ENCODE measurements around the gene ELMO3. TPM values are rescaled to one million over a fixed set of nuclear protein-coding genes. Genes with fewer than 3 reads are reported as not detected.

ELMO3 gene, protein sequence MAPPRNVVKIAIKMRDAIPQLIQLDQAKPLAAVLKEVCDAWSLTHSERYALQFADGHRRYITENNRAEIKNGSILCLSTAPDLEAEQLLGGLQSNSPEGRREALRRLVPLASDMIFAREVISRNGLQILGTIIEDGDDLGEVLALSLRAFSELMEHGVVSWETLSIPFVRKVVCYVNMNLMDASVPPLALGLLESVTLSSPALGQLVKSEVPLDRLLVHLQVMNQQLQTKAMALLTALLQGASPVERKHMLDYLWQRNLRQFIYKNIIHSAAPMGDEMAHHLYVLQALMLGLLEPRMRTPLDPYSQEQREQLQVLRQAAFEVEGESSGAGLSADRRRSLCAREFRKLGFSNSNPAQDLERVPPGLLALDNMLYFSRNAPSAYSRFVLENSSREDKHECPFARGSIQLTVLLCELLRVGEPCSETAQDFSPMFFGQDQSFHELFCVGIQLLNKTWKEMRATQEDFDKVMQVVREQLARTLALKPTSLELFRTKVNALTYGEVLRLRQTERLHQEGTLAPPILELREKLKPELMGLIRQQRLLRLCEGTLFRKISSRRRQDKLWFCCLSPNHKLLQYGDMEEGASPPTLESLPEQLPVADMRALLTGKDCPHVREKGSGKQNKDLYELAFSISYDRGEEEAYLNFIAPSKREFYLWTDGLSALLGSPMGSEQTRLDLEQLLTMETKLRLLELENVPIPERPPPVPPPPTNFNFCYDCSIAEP
- 10 to 100 TPM in 1 of 5 donors, 1 to 10 TPM in 4; 4.6 to 11.0 (median 6.3) TPM for polyA plus RNA-seq (ENCODE audit: insufficient read depth in 1 of 5, insufficient read length in 5 of 5, low replicate concordance in 1 of 5)
- long read RNA-seq, donor 1, partial matches to known transcripts = 0 of 1 reads
- long read RNA-seq, donor 1, other reads (novel, unspliced or antisense) = 0 of 1 reads
- long read RNA-seq, donor 2 = 0 reads
- long read RNA-seq, donor 3, partial matches to known transcripts = 0 of 1 reads
- long read RNA-seq, donor 3, other reads (novel, unspliced or antisense) = 0 of 1 reads
- long read RNA-seq, donor 4, partial matches to known transcripts = 0 of 2 reads
- long read RNA-seq, donor 4, other reads (novel, unspliced or antisense) = 0 of 2 reads
- long read RNA-seq, donor 5, partial matches to known transcripts = 0 of 1 reads
- long read RNA-seq, donor 5, other reads (novel, unspliced or antisense) = 0 of 1 reads
- long read RNA-seq, donor 6, partial matches to known transcripts = 5 of 7 reads
- long read RNA-seq, donor 6, other reads (novel, unspliced or antisense) = 0 of 7 reads
- long read RNA-seq, donor 7, partial matches to known transcripts = 0 of 4 reads
- long read RNA-seq, donor 7, other reads (novel, unspliced or antisense) = 0 of 4 reads
- long read RNA-seq, donor 8, partial matches to known transcripts = 0 of 1 reads
- long read RNA-seq, donor 8, other reads (novel, unspliced or antisense) = 0 of 1 reads

DNA sequence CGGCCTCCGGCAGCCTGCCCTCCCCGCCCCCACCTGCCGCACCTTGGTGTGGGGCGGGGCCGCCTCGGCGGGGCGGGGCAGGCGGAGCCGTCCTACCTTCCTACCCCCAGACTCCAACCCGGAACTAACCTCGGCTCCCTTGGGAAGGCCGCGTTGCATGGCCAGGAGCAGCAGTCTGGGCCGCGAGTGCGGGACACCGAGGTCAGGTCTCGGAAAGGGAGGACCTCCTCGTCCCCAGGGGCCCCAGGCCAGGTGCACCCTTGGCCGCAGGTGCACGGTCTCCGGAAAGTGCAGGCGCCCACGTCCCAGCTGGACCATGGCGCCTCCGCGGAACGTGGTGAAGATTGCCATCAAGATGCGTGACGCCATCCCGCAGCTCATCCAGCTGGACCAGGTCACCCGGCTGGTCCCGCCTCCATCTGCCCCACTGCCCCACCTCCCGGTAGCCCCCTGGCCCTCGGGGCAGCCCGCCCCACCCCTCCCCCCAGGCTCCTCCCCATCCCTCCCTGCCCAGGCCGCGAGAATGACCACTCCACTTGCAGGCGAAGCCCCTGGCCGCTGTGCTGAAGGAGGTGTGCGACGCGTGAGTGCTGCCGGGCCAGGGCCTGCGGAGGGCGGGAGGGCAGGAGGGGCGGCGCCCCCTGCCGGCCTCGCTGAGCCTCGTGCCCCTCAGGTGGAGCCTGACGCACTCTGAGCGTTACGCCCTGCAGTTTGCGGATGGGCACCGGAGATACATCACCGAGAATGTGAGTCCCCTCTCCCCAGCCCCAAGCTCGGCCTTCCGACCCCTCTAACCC is at the start of gene ELMO3:
Gene ELMO3, plus strand, starts transcription at position 121 of the 797 bp plus-strand sequence. Its CDS starts 196 bp downstream, at position 317.
- no peak for DNase-seq

DNA sequence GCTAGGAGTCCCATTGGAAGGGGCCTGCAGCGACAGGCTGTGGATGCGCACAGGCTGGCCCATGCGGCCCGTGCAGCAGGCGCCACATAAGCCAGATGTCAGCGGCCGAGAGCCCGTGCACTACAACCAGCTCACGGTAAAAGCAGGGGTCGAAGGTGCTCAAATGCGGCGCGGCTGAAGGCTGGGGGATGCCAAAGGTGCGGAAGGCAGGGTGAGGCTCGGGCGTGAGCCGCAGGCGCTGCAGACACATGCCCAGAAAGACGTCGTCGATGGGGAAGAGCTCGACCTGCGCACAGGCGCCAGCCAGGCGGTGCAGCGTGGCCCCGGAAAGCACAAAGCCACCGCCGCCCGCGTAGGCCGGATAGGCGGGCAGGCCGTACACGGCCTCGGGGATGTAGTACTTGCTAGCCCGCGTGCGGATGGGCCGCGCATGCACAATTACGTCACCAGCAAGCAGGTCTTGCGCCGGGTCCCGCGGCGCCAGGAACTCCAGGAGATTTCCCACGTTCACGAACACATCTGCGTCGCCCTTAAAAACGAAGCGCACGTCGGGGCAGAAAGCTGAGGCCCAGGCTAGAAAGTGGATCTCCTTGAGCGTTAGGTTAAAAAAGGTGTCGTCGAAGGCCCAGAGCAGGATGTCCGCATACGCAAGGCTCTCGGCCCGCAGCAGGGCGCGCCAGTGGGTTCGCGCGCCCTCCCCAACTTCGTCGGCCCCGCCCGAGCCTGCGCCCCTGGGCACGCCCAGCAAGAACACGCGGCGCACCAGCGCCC is 49.5 kb upstream of the ELMO3 start:
- no peak for DNase-seq

DNA sequence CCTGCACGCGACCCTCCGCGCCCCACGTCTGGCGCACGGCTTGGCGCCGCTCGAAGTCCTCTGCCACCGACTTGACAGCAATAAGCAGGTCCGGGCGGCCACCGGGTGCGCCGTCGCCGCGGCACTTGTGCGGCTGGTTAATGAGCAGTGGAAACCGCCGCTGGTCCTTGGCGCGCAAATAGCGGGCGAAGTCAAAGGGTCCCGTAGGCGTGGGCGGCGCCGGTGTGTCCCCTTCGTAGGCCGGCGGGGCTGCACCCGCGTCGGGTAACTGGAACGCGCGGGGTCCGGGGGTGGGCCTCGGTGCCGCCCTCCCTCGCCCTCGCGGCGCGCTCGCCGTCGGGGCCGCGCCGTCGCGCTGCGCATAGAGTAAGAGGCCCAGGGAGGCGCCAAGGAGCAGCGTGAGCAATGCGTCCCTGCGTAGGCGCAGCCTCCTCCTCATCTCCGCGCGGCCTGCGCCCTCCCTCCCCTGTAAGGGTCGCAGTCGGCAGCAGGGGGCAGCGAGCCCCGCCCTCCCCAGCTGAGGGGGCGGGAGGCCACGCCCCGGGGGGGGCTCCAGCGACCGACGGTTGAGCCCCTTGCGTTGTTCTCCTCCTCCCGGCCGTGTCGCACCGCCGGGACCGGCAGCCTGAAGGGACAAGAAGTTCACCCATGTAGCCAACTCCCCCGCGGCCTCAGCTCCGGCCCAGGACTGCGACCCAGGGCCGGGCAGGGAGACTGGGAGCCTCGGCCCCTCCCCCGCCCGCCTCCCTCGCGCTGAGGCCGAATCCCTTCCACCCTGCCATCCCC is 48.7 kb upstream of the ELMO3 start:
- peak; percentile 83 to 84 for DNase-seq

DNA sequence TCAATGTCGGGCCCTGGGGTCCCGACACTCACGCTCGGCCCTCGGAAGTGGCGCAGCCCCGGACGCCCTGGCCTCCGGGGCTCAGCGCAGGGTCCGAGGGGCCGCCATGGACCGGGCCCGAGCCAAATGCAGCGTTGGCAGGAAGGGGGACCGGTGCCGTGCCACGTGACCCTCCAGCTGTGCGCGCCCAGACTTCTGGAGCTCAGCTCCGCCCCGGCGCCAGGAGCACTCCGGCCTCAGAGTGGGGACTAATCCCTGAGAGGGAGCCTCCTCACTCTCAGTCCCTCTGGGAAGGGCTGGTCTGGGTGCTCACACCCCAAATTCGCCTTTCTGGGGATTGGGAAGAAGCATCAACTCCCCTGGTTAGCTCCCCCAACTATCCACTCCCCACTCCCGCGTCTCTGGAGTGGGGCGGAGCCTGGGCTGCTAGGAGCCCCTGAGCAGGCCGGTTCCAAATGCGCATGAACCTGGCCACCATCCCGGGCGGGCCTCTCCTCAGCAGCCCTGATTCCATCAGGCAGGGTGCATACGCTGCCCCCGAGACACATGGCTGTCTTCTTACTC is 48.0 kb upstream of the ELMO3 start, which contains the start of gene B3GNT9:
Gene B3GNT9, minus strand, starts transcription at position 166 of the 564 bp plus-strand sequence. CDS start 513 bp downstream, outside the sequence.
- peak; percentile 89 to 90 for DNase-seq

DNA sequence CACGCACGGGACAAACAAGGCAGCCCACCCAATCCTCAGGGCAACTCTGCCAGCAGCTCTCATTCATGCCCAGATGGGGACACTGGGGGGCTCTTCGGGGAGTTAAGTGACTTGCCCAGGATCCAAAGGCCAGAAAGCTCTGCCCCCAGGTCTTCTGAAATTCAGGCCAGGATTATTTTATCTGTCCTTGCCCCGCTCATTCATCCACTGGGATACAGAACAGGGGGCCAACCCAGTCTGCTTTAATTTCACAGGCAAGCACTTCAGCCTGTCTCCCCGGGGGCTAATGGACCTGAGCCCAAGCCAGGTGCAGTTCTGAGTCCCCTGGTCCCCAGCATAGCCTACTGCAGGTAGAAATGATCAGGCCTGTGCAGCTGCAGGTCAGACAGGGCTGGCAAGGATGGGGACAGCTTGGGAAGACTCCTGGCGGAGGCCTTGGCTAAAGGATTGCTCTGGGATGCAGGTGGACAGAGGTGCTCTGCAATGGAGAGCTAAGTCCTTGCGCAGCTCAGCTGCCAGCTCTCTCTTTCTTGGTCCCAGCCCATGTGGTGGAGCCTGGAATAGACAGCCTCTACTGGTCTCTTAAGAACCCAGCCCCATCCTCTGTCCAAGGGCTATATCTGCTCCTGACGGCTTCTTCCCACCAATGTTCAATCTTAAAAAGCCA is 47.4 kb upstream of the ELMO3 start:
- DNase-seq = no peak

DNA sequence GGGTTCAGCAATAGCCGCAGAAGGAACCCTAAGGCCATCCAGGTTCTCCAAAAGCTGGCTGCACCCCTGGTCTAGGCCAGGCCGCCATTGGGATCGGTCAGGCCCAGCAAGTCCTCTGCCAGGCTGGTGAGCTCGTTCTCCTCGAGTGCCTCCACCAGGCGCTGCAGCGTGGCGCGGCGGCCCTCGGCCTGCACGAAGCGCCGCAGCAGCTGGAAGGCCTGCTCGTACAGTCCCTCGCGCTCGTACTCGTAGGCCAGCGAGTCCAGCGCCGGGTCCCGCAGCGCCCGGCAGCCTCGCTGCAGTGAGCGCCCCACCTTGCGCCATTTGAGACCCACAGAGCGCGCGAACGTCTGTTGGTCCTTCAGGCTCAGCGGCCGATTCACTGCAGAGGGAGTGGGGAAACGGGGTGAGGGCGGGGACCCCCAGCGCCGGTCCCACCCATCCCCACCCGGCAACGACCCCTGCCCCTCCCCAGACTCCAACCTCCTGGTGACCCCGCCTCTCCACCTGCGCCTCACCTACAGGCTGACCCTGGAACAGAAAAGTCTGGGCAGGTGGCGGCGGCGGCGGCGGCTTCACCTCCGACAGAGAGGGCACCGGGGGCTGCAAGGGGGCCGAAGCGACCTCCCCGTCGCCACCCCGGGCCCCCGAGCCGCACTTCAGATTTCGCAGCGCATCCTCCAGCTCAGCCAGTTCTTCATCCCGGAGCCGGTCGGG is 44.2 kb upstream of the ELMO3 start:
- no peak for DNase-seq

DNA sequence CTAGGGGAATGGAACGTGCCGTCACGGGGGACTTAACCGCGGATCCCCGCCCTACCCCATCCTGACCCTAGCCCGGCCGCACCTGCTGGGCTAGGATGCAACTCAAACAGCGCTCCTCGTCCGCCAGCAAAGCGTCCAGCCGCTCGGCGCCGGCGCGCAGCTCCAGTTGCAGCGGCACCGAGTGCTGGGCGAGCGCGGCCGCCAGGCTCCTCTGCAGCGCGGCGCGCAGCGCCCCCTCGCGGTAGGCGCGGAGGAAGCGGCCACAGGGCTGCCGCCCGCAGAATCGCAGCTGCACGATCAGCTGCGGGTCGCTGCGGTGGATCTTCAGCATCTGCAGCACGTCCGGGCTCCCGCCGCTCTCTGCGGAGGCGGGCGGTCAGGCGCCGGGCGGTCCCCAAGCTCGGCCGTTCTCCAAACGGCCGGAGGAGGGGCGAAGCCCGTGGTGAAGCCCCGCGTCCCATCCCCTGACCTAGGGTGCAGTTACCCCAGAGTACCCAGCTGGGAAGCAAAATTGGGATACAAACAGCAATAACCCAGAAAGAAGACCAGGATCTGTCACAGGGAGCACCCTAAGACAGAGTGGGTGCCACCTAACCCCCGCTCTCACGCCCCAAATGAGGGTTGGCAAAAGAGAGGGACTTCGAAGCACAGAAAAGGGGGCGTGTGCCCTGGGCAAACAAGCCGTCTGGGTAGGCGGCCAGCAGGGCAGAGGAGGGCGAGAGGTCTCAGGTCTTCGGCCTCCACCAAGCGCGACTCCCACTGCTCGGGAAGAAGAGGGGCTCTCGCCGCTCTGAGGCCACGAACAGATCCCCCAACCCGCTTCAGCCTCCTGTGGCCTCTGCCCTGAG is 43.4 kb upstream of the ELMO3 start:
- DNase-seq = peak; percentile 74 to 77

DNA sequence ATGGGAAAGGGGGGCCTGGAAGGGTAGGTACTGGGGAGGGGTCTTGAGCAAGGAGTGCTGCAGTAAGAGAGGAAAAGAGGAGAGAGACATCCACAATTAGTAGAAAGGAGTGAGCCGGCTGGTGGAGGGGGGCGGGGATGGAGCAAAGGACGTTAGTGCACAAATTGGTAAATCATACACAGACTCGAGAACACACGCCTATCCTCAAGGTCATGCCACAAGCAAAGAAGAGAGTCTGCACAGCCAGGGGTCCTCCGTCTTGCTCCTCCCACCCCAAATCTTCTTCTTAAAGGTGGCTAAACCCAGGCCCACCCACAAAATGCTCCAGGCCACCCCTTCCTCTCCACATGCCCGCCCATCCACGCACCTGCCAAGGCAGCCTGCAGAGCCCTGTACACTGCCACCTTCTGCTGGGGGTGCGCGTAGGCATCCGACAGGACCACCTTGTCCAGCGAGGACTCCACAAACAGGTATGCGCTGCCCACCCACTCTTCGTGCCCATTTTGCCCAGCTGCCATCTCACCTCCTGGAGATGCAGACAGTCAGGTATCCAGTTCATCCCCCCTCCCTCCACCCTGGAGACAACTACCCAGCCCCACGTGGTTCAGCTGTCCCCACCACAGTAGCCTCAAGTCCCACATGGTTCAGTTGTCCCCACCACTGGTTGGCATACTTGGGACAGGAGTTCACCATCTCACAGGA is 42.6 kb upstream of the ELMO3 start:
- DNase-seq = no peak

DNA sequence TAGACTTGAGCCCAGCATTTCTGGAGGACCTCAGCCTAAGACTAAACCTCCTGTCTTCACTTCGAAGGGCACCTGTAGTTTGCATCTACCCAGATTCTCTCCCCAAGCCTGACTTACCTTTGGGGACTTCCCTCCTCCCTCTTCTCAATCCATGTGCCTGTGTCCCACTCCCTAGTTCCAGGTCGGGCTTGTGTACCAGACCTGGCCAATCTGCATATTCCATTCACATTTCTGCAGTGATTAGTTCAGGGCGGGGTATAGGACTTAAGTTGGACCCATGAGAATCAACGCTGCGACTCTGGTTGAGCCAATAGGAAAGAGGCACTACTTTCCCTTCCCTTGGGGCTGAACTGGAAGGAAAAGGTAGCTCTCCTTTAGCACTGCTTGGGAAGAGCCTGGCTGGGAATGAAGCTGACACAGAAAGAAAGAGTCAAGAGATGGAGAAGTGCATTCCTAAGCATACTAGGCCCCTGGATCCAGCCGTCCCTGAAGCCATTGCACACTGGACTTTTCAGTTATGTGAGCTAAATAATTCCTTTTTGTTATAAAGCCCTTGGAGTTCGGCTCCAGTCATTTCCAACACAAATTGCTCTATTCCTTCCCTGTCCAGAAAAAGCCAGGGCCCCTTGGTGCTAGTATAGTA is 41.7 kb upstream of the ELMO3 start:
- DNase-seq = no peak

DNA sequence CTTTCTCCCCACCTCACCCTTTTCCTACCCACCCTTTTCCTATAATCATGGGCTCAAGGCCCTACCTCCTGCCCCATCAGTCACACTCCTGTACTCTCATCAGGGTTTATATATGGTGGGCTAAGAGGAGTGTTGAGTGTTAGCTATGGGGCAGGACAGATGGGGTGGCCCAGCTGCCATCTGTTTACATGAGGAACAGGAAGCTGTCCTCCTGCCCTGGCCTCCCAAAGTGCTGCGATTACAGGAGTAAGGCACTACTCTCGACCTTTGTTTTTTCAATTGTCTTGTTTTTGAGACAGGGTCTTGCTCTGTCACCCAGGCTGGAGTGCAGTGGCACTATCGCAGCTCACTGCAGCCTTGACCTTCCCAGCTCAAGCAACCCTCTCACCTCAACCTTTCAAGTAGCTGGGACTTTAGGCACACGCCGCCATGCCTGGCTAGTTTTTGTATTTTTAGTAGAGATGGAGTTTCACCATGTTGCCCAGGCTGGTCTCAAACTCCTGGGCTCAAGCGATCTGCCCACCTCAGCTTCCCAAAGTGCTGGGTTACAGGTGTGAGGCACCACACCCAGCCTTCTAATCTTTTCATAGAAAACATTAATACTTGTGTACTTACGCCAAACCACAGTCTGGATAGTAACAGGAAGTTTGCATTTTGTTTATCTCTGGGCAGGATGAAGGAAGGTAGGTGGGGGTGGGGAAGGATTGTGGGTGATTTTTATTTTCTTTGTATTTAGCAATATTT is 40.9 kb upstream of the ELMO3 start:
- DNase-seq = no peak

DNA sequence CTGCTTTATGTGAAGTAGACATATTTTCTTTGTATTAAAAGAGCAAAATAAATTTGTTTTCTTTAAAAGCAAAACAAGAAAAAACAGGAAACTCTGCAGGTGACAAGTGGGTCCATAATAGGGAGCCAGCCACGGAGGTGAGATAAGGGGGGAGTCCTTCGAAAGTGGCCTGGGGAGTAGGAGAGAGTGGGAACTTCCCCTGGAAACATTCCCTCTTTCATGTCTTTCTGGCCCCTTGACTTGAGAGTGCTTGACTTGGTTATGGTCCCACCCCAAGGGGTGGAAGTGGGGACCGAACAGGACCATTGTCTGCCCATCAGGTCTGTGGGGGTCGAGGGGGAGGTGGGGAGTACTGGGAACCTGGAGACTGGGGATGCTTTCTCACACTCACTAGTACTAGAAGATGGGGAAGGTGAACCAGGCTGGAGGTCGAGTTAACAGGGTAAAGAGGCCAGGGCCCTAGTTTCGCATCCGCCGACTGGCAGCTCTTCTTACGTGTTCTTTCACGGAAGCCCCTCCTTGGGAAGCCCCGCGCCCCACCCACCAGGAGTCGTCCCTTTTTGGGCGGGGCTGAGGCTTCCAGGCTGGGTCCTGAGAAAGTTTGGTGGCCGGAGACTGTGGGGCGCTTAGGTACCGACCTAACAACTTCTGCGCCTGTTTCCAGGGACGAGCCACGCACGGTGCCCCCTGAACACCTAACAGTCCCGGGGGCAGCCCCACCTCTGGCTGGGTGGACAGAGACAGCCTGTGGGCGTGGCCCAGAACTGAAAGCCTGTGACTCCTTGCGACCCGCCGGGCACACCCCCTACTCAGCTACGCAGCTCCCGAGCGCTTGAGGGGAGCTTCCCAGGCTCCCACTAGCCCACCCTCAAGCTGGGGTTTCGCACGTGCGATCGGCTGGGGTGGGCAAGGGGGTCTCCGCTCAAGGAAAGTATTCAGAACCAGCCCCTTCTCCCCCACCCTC is 40.0 kb upstream of the ELMO3 start:
- DNase-seq = no peak

DNA sequence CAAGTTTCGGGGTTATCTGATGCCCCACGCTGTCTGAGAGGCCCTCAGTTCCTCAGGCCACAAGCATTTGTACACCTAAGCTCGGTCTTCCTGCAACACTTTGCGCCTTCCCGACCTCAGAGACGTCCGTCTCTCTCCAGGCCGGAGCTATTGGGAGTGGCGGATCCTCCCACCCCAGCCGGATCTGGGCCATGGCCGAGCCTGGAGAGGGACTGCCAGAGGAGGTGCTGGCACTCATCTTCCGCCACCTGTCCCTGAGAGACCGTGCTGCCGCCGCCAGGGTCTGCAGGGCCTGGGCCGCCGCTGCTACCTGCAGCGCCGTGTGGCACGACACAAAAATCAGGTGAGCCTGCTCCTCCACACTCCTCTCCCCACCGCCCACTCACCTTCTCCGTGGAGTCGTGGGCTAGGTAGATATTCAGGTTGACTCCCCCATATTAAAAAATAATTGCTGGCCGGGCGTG is 37.3 kb upstream of the ELMO3 start:
- DNase-seq = no peak

All from right lung (tissue), 10 donors.